Epidermal melanocyte (primary cell): ENCODE data around the gene OR8B4.
A peak's percentile ranks its signal among the peaks of the same experiment; 100 is the strongest.
"Not testable (repeated sequence)": the region's sequence is repeated elsewhere in the genome, so short reads cannot be mapped to it uniquely, and the experiment has no call there.

Experiments
- DNase-seq: peaks from one replicate; pipeline ENCODE4 v3.0.0; 2011; ENCODE audit warnings: low spot score; ENCODE audit not compliant: insufficient read length

Gene OR8B4, protein sequence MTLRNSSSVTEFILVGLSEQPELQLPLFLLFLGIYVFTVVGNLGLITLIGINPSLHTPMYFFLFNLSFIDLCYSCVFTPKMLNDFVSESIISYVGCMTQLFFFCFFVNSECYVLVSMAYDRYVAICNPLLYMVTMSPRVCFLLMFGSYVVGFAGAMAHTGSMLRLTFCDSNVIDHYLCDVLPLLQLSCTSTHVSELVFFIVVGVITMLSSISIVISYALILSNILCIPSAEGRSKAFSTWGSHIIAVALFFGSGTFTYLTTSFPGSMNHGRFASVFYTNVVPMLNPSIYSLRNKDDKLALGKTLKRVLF

DNA sequence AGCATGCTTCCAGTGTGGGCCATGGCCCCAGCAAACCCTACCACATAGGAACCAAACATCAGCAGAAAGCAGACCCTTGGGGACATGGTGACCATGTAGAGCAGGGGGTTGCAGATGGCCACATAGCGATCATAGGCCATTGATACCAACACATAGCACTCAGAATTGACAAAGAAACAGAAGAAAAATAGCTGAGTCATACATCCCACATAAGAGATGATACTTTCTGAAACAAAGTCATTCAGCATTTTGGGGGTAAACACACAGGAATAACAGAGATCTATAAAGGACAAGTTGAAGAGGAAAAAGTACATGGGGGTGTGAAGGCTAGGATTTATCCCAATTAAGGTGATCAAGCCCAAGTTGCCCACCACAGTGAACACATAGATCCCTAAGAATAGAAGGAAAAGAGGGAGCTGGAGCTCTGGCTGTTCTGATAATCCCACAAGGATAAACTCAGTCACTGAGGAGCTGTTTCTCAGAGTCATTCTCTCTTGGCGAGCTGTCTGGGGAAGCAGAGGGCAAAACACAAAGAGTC is at the start of gene OR8B4:
Gene OR8B4, minus strand, starts transcription at position 488 of the 538 bp plus-strand sequence. Its CDS starts 0 bp downstream, at position 488.
- no peak for DNase-seq

DNA sequence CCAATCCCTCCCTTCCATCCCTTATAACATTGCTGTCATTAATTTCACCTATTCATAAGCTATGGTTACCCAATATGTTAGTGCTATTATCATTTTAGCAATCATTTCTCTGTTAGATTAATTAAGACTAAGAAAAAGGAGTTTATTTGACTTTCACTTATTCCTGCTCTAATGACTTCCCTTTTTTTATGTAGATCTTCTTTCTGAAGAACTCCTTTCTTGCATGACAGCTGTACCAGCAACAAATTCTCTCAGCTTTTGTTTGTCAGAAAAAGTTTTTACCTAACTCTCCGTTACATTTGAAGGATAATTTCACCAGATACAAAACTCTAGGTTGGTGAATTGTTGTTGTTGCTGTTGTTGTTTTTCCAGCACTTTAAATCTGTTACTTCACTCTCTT is 49.4 kb upstream of the OR8B4 start:
- no peak for DNase-seq

DNA sequence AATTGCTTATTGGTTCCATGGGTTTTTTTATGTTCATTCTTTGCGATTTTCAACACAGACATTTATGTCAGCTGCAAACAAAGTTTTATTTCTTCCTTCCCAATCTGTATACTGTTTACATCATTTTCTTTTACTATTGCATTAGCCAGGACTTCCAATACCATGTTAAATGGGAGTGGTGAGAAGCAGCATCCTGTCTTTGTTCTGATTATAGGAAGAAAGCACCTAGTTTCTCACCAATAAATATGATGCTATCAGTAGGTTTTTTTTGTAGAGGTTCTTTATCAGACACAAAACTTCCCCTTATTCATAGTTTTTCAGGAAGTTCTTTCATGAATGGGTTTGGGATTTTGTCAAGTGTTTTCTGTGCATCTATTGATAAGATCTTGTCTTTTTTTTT is 48.8 kb upstream of the OR8B4 start:
- DNase-seq = no peak

DNA sequence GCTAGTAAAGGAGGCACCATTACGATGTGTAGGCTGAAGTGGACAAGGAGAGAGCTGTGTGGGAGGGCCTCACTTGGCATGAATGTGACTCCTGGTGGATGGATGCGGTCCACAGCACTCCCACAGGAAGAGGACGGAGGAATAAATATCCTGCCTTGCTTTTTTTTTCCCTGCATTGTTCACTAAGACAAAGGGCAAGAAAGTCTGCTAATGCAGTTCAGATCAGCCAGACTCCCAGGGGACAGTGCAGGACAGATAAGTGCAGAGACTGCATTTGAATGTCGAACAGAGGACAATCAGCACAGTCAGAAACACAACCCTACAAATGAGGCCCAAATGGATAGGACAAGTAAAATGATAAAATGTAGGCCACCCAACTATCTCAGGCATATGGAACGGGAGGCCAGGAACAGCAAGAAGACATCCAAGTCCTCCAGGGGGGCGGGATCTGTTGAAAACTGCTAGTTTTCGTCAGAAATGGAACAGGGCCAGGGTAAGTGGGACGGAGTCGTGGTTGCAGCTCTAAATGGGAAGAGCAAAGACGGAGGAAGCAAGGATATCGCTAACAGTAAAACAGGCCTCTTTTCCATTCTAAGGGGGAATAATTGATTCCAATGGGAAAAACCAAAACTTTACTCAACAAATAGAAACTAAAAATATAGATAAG is 46.0 kb upstream of the OR8B4 start:
- DNase-seq = no peak

DNA sequence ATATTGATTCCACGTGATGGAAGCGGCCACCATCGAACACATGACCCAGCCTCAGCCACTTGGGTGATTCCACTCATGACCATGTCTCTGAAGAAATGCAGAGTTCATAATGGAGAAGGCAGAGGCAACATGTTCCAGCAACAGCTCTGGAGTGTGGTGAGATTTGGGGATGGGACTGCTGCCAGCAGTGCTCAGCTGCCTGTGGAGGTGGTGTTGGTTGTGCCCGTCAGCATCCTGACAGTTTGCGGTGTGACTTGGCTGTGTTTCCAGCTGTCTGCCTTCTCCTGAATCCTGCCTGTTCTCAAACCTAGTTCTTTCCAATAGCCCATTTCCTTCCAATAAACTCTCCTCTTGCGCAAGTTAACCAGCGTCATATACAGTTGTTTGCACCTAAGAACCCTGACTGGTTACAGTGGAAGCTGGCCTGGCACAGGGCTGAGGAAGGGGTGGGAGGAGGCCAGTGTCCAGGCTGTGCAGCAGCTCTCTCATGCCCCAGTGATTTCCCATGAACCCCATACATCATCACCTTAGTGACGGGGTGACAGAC is 42.8 kb upstream of the OR8B4 start:
- no peak for DNase-seq

DNA sequence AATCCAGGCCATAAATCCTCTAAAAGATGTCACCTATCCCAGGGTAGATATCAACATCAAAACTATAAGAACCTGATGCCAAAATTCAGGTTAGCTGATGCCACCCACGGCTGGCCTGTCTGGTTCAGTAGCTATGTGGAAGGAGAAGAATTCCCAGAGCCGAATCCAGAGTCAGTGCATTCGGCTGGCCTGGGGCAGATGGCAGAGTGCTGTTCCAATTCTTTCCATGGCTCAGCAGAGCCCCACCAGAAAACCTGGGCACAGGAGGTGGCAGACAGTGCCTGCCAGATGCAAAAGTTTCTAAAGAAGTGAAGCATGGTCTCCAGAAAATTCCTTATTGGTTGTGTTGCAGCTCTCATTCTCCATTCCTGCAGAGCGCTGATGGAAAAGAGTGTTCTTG is 40.7 kb upstream of the OR8B4 start:
- no peak for DNase-seq

DNA sequence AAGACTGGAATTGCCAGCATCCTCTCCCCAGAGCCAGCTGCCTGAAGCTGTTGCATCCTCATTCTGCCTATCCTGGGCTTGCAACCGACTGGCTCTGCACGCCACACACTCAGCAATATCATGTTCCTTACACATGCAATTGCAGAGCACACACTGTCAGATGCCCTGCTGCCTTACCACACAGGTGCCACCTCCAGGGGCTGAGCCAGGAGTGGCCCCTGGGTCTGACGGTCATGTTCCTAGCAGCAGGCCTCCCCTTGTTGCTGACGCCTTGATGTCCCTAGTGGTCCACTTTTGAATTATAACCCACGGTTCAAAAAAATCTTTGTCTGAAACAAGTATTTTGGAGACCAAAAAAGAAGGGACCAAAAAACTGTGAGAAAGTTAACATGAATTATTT is 39.3 kb upstream of the OR8B4 start:
- no peak for DNase-seq

DNA sequence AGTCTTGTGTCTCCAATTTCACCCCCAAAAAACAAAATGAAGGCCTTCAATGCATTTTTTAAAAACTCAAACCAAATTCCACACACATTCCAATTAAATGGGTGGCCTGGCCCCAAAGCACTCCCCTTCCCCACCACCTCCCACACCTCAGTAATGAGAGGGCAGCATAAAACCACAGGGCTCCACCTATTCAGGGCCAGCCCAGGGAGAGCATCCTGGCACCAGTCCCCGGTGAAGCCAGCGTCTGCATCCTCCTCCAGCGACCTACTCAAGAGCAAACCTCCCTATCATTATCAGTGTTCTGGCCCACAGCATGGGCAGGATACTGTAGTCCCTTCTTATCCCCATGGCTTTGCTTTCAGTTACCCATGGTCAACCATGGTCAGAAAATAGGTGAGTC is 38.7 kb upstream of the OR8B4 start:
- DNase-seq = no peak

DNA sequence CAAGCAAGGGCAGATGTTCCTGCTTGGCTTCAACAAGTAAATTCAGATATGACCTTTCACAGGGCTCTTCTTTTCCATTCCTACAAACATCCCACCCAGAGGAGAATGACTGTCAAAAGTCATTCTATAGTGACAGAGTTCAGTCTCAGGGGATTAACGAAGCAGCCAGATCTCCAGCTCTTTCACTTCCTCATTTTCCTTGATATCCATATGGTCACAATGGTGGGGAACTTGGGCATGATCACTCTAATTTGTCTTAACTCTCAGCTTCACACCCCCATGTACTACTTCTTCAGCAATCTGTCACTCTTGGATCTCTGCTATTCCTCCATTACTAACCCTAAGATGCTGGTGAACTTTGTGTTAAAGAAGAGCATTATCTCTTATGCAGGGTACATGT is 35.8 kb upstream of the OR8B4 start:
- DNase-seq = no peak

DNA sequence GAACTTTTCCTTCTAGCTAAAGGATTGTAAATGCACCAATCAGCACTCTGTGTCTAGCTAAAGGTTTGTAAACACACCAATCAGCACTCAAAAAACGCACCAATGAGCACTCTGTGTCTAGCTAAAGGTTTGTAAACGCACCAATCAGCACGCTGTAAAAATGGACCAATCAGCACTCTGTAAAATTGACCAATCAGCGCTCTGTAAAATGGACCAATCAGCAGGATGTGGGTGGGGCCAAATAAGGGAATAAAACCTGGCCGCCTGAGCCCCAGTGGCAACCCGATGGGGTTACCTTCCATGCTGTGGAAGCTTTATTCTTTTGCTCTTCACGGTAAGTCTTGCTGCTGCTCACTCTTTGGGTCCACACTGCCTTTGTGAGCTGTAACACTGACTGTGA is 34.7 kb upstream of the OR8B4 start:
- DNase-seq = not testable (repeated sequence)

DNA sequence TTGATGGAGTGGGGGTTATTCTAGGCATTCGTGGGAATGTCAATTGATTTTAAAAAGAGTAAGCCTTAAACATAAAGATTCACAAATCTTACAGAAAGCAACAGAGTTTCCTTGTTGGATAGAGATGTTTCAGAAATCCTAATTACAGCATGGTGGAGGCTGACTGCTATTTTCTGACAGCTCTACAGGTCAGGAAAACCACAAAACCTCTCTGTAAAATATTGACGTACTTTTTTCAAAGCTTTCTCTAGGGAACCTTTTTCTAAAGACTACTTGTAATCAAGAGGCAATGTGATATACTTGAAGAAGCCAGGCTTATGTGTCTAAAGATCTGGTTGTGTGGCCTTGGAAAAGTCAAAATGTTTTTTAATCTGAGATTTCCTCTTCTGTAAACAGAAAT is 29.9 kb upstream of the OR8B4 start:
- DNase-seq = no peak

DNA sequence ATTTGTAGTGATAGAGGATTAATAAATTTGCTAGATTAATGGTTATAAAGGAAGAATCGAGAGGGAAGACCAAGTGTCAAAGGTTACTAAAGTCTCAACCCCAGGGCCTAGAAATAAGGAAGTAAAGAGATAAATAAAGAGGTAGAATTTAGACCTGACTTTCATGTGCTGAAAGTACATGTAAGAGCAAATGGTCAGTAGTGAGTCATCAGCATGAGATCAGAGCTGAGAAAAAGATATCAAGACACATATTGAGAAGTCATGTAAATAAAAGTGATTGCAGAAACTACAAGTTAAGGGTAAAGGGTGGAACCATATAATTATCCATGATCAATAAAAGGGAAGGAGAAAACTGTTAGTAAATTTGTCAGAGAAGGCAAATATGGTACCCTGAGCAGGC is 22.2 kb upstream of the OR8B4 start:
- DNase-seq = no peak

DNA sequence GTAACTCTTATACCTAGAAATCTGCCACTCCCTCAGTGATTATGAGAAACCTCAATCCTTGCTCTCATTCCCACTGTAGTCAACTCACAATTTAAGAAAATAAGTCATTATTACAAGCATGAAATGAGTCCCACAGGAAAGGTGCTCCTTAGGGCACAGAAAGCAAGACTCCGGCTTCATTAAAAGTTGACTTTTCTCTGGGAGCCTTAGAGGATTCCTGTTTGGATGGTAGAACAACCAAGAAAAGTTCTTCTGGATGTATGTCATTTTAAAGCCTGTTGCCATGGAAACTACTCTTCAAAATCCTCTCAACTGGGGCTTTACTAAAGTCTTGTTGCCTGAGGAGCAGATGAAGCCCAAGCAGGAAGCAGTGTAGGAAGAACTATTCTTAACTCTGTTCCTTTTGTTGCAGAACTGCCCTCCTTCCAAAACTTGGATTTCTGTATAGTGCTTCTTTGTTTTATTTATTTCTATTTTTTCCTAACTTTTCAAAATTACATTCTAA is 21.0 kb upstream of the OR8B4 start, which contains the start of gene OR8B8:
Gene OR8B8, minus strand, starts transcription at position 51 of the 505 bp plus-strand sequence. CDS start 4,611 bp downstream, outside the sequence.
- DNase-seq = no peak

DNA sequence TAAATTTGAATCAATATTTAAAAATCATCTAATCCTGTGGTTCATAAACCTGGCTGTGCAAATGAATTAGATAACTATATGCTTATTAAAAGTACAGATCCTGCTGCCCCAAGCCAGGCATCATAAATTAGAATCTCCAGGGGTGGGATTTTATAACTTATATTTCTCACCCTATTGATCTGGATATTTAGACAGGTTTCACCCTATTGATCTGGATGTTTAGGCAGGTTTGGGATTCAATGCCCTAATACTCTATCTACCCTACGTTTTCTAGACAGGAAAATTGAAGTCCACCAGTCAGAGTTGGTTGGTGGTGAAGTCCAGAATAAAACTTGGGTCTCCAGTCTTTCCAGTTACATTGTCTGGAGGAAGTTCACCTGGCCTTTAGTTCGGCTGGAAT is 18.2 kb upstream of the OR8B4 start:
- no peak for DNase-seq

DNA sequence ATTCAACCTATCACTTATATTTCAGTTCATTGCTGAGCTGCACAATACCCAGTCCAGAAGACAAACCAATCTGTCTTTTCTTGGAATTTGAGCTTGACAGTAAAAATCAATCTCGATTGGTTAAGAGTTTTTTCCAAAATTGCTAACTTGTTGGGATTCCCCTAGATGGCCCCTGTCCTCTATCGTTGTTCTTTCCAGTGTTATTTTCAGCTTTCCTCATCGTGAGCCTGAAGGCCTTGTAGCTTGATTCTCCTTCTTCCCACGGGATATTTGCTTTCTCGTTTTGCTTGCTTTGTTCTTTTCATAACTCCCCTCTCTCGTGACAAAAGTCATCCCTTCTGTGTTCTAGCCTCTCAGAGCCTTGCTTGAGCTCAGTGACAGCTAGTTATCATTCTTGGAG is 17.8 kb upstream of the OR8B4 start:
- no peak for DNase-seq

DNA sequence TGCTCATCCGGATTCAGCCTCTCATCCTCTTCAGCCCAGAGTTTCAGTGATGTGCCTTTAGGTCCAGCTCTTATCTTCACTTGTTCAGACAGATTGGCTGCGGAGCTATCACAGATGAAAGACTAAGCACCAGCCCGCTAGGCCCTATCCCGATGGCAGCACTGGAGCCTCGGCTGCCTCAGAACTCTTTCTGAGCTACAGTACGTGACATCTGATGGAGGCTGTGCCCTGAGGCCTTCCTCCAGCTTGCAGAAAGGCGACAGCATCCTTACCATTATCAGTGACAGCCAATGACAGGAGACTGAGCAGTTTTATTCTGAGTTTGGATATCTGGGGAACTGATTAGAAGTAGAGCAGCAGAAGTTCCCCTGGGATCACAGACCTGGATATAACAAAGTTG is 16.8 kb upstream of the OR8B4 start:
- DNase-seq = no peak

DNA sequence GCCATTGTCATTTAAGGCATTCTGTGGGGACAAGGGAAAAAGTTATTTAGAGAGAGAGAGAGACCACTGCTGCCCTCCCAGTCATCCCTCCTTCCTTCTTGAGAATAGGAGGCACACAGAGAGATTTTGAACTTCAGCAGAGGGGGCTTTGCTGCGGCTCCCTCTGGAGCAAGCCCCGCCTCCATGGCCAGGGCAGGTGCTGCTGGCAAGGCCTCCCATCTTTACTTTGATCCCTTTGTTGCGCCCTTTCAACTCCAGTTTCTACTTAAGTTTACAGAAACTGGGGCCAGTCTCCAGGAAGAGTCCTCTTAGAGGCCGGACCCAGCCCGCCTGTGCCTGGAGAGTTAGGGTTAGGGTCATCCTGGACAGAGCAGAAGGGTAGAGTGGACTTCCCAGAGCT is 16.4 kb upstream of the OR8B4 start:
- DNase-seq = no peak

DNA sequence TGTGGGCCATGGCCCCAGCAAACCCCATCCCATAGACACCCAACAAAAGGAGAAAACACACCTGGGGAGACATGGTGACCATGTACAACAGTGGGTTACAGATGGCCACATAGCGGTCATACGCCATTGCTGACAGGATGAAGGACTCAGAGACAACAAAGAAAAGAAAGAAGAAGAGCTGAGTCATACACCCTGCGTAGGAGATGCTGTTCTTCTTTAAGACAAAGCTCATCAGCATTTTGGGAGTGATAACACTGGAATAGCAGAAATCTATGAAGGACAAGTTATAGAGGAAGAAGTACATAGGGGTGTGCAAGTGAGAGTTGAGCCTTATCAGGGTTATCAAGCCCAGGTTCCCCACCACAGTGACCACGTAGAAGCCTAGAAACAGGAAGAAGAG is 15.9 kb upstream of the OR8B4 start:
- no peak for DNase-seq

DNA sequence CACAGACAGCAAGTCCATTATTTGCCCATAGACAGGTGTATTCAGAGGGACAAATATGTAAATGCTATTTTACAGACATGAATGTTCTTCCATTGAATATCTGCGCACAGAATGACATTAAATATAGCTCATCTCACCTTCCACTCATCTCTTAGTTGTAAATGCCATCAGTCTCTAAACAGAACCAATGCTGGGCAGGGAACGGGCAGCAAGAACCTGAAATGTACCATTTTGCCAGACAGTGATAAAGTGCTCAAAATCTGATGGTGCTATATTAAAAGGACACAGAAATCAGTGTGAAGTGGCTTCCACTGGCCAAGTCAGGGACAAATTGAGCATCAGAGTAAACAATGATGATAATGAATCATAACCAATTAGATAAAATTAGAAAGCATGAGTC is 10.0 kb upstream of the OR8B4 start:
- no peak for DNase-seq

DNA sequence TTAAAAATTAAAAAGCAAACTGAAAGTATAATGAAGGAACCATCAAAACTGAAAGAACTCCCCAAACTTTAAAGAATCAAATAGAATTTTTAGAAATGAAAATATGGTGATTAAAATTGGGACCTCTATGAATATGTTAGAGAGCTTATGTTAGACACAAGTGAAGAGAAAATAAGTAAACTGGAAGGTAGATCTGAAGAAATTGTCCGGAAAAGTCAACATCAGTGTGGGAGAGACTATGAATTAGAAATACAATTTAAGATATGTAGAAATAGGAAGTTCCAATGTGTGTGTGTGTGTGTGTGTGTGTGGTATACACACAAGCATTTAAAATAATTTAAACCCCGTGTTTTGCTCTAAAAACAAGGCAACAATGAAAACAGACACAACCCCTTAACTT is 4.9 kb upstream of the OR8B4 start:
- DNase-seq = no peak

DNA sequence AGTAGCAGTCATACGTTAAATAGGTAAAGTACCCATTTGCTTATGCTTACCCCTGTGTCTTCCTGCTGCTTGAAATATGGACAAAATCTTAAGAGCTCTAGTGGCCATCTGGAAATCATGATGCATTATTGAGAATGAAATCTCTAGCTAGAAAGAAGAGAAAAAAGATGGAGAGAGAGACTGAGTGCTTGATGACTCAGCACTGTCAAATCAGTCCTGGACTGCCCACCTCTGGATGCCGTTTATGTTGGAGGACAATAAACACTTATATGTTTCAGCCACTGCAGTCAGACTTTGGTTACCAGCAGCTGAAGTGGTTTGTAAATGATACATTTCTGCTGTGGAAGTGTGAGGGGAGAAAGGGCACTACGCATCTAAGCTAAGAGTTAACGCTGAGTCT is 3.6 kb downstream of the OR8B4 start:
- DNase-seq = no peak

DNA sequence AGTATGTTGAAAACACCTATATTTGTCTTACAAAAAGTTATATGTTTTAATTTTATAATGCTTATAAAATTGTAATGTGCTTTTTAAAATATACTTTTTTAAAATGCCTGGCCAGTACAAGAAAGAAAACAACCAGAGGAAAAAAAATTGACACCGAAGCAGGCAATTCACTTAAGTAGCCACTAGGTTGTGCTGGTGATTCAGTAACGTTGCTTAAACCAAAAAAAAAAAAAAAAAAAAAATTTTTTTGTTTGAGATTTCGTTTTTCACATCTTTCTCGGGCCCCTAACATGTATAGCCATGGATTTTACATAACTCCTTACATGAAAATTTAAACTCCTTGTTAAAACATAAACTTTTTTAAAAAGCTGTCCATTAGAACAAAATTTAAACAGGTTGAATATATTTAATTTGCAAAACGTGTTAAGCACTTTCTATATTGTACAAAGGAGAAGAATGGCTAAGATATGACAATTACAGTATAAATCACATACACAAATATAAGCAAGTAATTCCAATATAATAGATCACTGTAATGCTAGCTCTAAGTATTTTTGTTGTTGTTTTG is 9.2 kb downstream of the OR8B4 start:
- peak; percentile 32 for DNase-seq
